Keratinocyte (primary cell): ENCODE measurements around the gene PTK7. TPM values are rescaled to one million over a fixed set of nuclear protein-coding genes. Genes with fewer than 3 reads are reported as not detected.

ENCODE experiments used
- DNase-seq: peaks from one replicate; pipeline ENCODE4 v3.0.0-alpha.2; 2011; ENCODE audit warnings: low read depth, missing footprints, low spot score
- FAIRE-seq: peaks from 2 replicates; lab custom pipeline; 2011; peaks lifted over from hg19 to GRCh38; lab: Jason Lieb, UNC
- H2AFZ ChIP-seq: 2 replicates; pipeline ENCODE4 v1.6.0; 2012; ENCODE audit warnings: low read length, control low read depth, inconsistent platforms; ENCODE audit not compliant: control insufficient read depth
- H3K27ac ChIP-seq: 2 replicates; pipeline ENCODE4 v1.5.1; 2011; ENCODE audit warnings: low read length; ENCODE audit not compliant: control insufficient read depth, insufficient read depth
- H3K27me3 ChIP-seq: 3 replicates; pipeline ENCODE4 v1.6.0; 2011; ENCODE audit warnings: low read length; ENCODE audit not compliant: control insufficient read depth, insufficient read depth; ENCODE audit errors: extremely low read depth
- H3K36me3 ChIP-seq, 2 experiments: 2 replicates in 1 of 2; 3 replicates in 1 of 2; pipeline ENCODE4 v1.5.1; 2011; ENCODE audit warnings: low read length in 2 of 2, mild to moderate bottlenecking in 1 of 2; ENCODE audit not compliant: control insufficient read depth in 2 of 2, insufficient read depth in 2 of 2; ENCODE audit errors: extremely low read depth in 1 of 2
- H3K4me1 ChIP-seq: 3 replicates; pipeline ENCODE4 v1.5.1; 2011; ENCODE audit warnings: low read length; ENCODE audit not compliant: control insufficient read depth, insufficient read depth; ENCODE audit errors: extremely low read depth
- H3K4me2 ChIP-seq: 3 replicates; pipeline ENCODE4 v1.6.0; 2011; ENCODE audit warnings: low read depth, low read length; ENCODE audit not compliant: control insufficient read depth, insufficient read depth; ENCODE audit errors: extremely low read depth
- H3K4me3 ChIP-seq, 3 experiments: fragments of 200-600 bp in 1 of 3; sonication (generic) in 1 of 3; 2 replicates in 2 of 3; 3 replicates in 1 of 3; pipeline ENCODE4 v1.5.1; 2011 to 2016; ENCODE audit warnings: low read length in 3 of 3, mild to moderate bottlenecking in 3 of 3, control low read depth in 2 of 3, inconsistent platforms in 1 of 3, low read depth in 1 of 3, mixed read lengths in 1 of 3, mixed run types in 1 of 3, moderate library complexity in 1 of 3; ENCODE audit not compliant: control insufficient read depth in 2 of 3, insufficient read depth in 2 of 3; ENCODE audit errors: extremely low read depth in 1 of 3
- H3K79me2 ChIP-seq: 2 replicates; pipeline ENCODE4 v1.6.0; 2012; ENCODE audit warnings: low read length; ENCODE audit not compliant: control insufficient read depth, insufficient read depth
- H3K9ac ChIP-seq: 3 replicates; pipeline ENCODE4 v1.6.0; 2011; ENCODE audit warnings: low read length; ENCODE audit not compliant: control insufficient read depth, insufficient read depth; ENCODE audit errors: extremely low read depth
- H3K9me1 ChIP-seq: 3 replicates; pipeline ENCODE4 v1.6.0; 2011; ENCODE audit warnings: low read length; ENCODE audit not compliant: control insufficient read depth, insufficient read depth; ENCODE audit errors: extremely low read depth
- H3K9me3 ChIP-seq: 2 replicates; pipeline ENCODE4 v1.5.1; 2012; ENCODE audit warnings: low read depth, low read length; ENCODE audit not compliant: control insufficient read depth
- H4K20me1 ChIP-seq: 3 replicates; pipeline ENCODE4 v1.6.0; 2011; ENCODE audit warnings: low read length; ENCODE audit not compliant: control insufficient read depth, insufficient read depth; ENCODE audit errors: extremely low read depth
- EZH2 ChIP-seq: IDR thresholded peaks from one replicate; pipeline ENCODE4 v1.6.1; 2012; ENCODE audit warnings: inconsistent platforms, mild to moderate bottlenecking, low read length, moderate library complexity
- dilution Hi-C: fragments of 300-500 bp; cut with MboI; formaldehyde crosslinking; loops from one replicate; pipeline ENCODE4 v1.7.0; 2020; ENCODE audit warnings: low sequenced_read_pairs; ENCODE audit not compliant: extremely low pct_ligation_motif_present
- polyA plus RNA-seq, 5 experiments: library from polyadenylated mRNA; depleted of rRNA in 3 of 5; stranded (reverse) in 3 of 5; stranded (forward) in 1 of 5; unstranded in 1 of 5; fragments of >200 nt; gene quantifications; 1 replicate in 1 of 5; 2 replicates in 3 of 5; 3 replicates in 1 of 5; pipeline versions ENCODE4 v1.2.1 to v1.2.3, GENCODE V29; 2011 to 2012; ENCODE audit warnings: missing spikeins in 2 of 5, low read depth in 1 of 5, low replicate concordance in 1 of 5
- TF ChIP-seq, protein P1 (sequence below), 3 experiments: IDR thresholded peaks in 1 of 3; conservative IDR thresholded peaks in 1 of 3; optimal IDR thresholded peaks in 1 of 3; 2 replicates in 2 of 3; 3 replicates in 1 of 3; pipeline versions ENCODE3 to v1.5.1; 2011; ENCODE audit warnings: low read length in 3 of 3, mild to moderate bottlenecking in 3 of 3, moderate library complexity in 2 of 3, control low read depth in 1 of 3, inconsistent platforms in 1 of 3; ENCODE audit not compliant: insufficient read depth in 2 of 3; ENCODE audit errors: extremely low read depth in 1 of 3

PTK7 gene
- polyA plus RNA-seq, 1 donor (not counting 4 experiments of a cell fraction or from before 2014, with no cell fraction given) = 58.8 TPM

DNA sequence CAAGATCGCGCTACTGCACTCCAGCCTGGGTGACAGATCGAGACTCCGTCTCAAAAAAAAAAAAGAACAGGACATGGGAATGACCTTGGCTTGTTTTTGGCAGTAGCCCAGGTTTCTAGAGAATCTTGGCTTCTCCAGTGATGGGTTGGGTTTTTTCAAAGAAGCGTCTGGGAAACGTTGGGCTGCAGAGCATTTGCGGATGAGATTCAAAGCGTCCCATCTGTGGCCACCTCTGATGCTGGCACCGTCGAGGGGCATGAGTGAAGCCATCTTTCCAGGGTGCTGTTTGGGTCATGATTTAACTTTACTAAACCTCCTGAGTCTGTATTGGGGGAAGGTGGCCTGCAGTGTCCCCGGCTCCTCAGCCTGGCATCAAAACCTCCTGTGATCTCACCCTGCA, 51.8 kb downstream of the PTK7 start:
- Histone ChIP-seq H3K79me2 (peaks cover 66% of the 10 kb centered on the region), H2AFZ (no peak overlapping the region), H3K27ac (no peak overlapping the region), H3K4me3 (no peak overlapping the region), H3K4me1 (peaks cover 6% of the 10 kb centered on the region), H3K36me3 (peaks cover 20 to 23% of the 10 kb centered on the region in 2 experiments), H3K4me2 (no peak overlapping the region), H3K9ac (no peak overlapping the region), H3K9me3 (no peaks in the 10 kb centered on the region), H3K27me3 (no peaks in the 10 kb centered on the region), H4K20me1 (no peaks in the 10 kb centered on the region), H3K9me1 (no peaks in the 10 kb centered on the region)
- TF ChIP-seq EZH2 = no peak
- TF ChIP-seq, protein P1, sequence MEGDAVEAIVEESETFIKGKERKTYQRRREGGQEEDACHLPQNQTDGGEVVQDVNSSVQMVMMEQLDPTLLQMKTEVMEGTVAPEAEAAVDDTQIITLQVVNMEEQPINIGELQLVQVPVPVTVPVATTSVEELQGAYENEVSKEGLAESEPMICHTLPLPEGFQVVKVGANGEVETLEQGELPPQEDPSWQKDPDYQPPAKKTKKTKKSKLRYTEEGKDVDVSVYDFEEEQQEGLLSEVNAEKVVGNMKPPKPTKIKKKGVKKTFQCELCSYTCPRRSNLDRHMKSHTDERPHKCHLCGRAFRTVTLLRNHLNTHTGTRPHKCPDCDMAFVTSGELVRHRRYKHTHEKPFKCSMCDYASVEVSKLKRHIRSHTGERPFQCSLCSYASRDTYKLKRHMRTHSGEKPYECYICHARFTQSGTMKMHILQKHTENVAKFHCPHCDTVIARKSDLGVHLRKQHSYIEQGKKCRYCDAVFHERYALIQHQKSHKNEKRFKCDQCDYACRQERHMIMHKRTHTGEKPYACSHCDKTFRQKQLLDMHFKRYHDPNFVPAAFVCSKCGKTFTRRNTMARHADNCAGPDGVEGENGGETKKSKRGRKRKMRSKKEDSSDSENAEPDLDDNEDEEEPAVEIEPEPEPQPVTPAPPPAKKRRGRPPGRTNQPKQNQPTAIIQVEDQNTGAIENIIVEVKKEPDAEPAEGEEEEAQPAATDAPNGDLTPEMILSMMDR (optimal IDR thresholded peaks at IDR 0.05 in 1 of 3, IDR thresholded peaks at IDR 0.05 in 1 of 3, conservative IDR thresholded peaks at IDR 0.05 in 1 of 3; ENCODE audit: extremely low read depth in 1 of 3, insufficient read depth in 2 of 3, low read length in 3 of 3) = no peak
- no peak for FAIRE-seq
- DNase-seq = no peak
- dilution Hi-C loops = no loop called here

DNA sequence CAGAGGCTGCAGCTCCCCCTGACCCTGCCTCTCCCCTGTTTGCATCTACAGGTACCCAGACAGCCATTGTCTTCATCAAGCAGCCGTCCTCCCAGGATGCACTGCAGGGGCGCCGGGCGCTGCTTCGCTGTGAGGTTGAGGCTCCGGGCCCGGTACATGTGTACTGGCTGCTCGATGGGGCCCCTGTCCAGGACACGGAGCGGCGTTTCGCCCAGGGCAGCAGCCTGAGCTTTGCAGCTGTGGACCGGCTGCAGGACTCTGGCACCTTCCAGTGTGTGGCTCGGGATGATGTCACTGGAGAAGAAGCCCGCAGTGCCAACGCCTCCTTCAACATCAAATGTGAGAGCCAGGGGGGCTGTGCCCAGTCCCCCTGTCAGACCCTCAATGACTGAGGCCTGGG, 52.8 kb downstream of the PTK7 start:
- Histone ChIP-seq H3K4me1 (peaks cover 2% of the 10 kb centered on the region), H3K4me2 (no peak overlapping the region), H3K79me2 (peaks cover 55% of the 10 kb centered on the region), H2AFZ (no peak overlapping the region), H3K27me3 (no peaks in the 10 kb centered on the region), H3K27ac (no peak overlapping the region), H3K9me3 (no peaks in the 10 kb centered on the region), H3K36me3 (peaks cover 20 to 26% of the 10 kb centered on the region in 2 experiments), H3K9me1 (no peaks in the 10 kb centered on the region), H3K4me3 (no peak overlapping the region), H4K20me1 (no peaks in the 10 kb centered on the region), H3K9ac (no peak overlapping the region)
- dilution Hi-C loops = no loop called here
- no peak for TF ChIP-seq EZH2
- TF ChIP-seq, protein P1 (optimal IDR thresholded peaks at IDR 0.05 in 1 of 3, IDR thresholded peaks at IDR 0.05 in 1 of 3, conservative IDR thresholded peaks at IDR 0.05 in 1 of 3; ENCODE audit: extremely low read depth in 1 of 3, insufficient read depth in 2 of 3, low read length in 3 of 3) = no peak
- DNase-seq = no peak
- FAIRE-seq = no peak
